GM19193 (cell line): ENCODE data around the gene PPP1R3G.

ENCODE experiments used
- POLR2A ChIP-seq: IDR thresholded peaks from 4 replicates; pipeline ENCODE4 v1.6.1; 2011; ENCODE audit not compliant: insufficient read depth, insufficient read length; ENCODE audit errors: extremely low read depth

Gene PPP1R3G

GRCh38 chr6:5083813-5084359 is 1.3 kb upstream of the PPP1R3G start:
- TF ChIP-seq POLR2A = no peak

GRCh38 chr6:5084360-5084780 is 771 bp upstream of the PPP1R3G start:
- TF ChIP-seq POLR2A = no peak

- no peak for TF ChIP-seq POLR2A
These were observed 630 bp downstream of the PPP1R3G start for GRCh38 chr6:5085648-5086293.

GRCh38 chr6:5086294-5086890 is 1.3 kb downstream of the PPP1R3G start:
- no peak for TF ChIP-seq POLR2A

GRCh38 chr6:5087389-5087788 is 2.2 kb downstream of the PPP1R3G start:
- TF ChIP-seq POLR2A = no peak

GRCh38 chr6:5088780-5089179 is 3.6 kb downstream of the PPP1R3G start:
- TF ChIP-seq POLR2A = no peak

GRCh38 chr6:5089481-5090438 is 4.6 kb downstream of the PPP1R3G start:
- TF ChIP-seq POLR2A = no peak

- TF ChIP-seq POLR2A = no peak
These were observed 5.5 kb downstream of the PPP1R3G start for GRCh38 chr6:5090603-5091002.

GRCh38 chr6:5091210-5092069 is 6.3 kb downstream of the PPP1R3G start:
- no peak for TF ChIP-seq POLR2A

- no peak for TF ChIP-seq POLR2A
These were observed 8.3 kb downstream of the PPP1R3G start for GRCh38 chr6:5093231-5094015.

- no peak for TF ChIP-seq POLR2A
These were observed 9.2 kb downstream of the PPP1R3G start for GRCh38 chr6:5094327-5094726.

GRCh38 chr6:5095236-5095635 is 10.1 kb downstream of the PPP1R3G start:
- no peak for TF ChIP-seq POLR2A

GRCh38 chr6:5096482-5096881 is 11.3 kb downstream of the PPP1R3G start:
- no peak for TF ChIP-seq POLR2A
